Ovary (tissue), 9 donors: ENCODE data around the gene CHMP4A. TPM values are rescaled to one million over a fixed set of nuclear protein-coding genes. Genes with fewer than 3 reads are reported as not detected.

Experiments used
- DNase-seq, 5 donors: peaks; one replicate each; pipeline ENCODE4 v3.0.0-alpha.2; 2019 to 2020
- H3K27ac ChIP-seq, 2 donors: fragments of 200-600 bp; one replicate each; pipeline versions ENCODE4 v1.5.1 to v1.8.0; 2019 to 2022
- H3K27me3 ChIP-seq: fragments of 200-600 bp; one replicate; pipeline ENCODE4 v1.8.0; 2022
- H3K36me3 ChIP-seq: fragments of 200-600 bp; sonication (generic); one replicate; pipeline ENCODE4 v1.5.1; 2019
- H3K4me1 ChIP-seq: one replicate; pipeline ENCODE4 v1.8.1; 2013; ENCODE audit warnings: mild to moderate bottlenecking, moderate library complexity; ENCODE audit not compliant: insufficient read depth
- H3K4me3 ChIP-seq: fragments of 200-600 bp; sonication (generic); one replicate; pipeline ENCODE4 v1.5.1; 2017
- H3K9me3 ChIP-seq, 2 donors: fragments of 200-600 bp in 1 of 2; sonication (generic) in 1 of 2; one replicate each; pipeline versions ENCODE4 v1.5.1 to v1.8.1; 2013 to 2019; ENCODE audit warnings: mild to moderate bottlenecking in 1 of 2, moderate library complexity in 1 of 2
- CTCF ChIP-seq, 3 donors: fragments of 450-650 bp in 2 of 3; fragments of 200-600 bp in 1 of 3; IDR thresholded peaks; one replicate each; pipeline versions ENCODE4 v1.5.1 to v1.8.0; 2016 to 2022; ENCODE audit warnings: antibody characterized with exemption in 3 of 3, mild to moderate bottlenecking in 1 of 3
- EP300 ChIP-seq: sonication (generic); formaldehyde crosslinking; IDR thresholded peaks from one replicate; pipeline ENCODE4 v1.6.1; 2017; ENCODE audit warnings: antibody characterized with exemption
- POLR2A ChIP-seq: fragments of 450-650 bp; IDR thresholded peaks from one replicate; pipeline ENCODE4 v1.6.1; 2017; ENCODE audit warnings: antibody characterized with exemption, mild to moderate bottlenecking, moderate library complexity
- WGBS, 3 donors: extraction: QIAGEN DNeasy Blood & Tissue Kit in 1 of 3; methylation state at CpG; one replicate each; pipeline versions ENCODE4 v1.1.5 to v1.1.7; 2013 to 2017; 5-methylcytosine and 5-hydroxymethylcytosine counted together
- intact Hi-C, 4 donors: fragments of 100-400 bp; cut with DNase I; formaldehyde crosslinking; loops; one replicate each; pipeline versions ENCODE4 v1.11.0 to v1.15.1; 2022 to 2023
- polyA plus RNA-seq, 2 donors: library from polyadenylated mRNA; stranded (reverse); fragments of 200-250 nt in 1 of 2; fragments of 350-450 nt in 1 of 2; fragmentation: Illumina TruSeq in 1 of 2; extraction: RNeasy Lipid Tissue Mini Kit (QIAGEN cat#74804) in 1 of 2; gene quantifications; one replicate each; pipeline ENCODE4 v1.2.3, GENCODE V29; 2013 to 2014
- total RNA-seq, 7 donors: library from RNA; depleted of rRNA in 2 of 7; stranded (reverse); fragments of >200 nt in 2 of 7; fragmentation: NEBNext Ultra II Directional in 3 of 7; extraction: Animal tissue kit (Norgen Biotek cat#: 25700) in 3 of 7; gene quantifications; one replicate each; pipeline versions ENCODE4 v1.1.0 to v1.2.4, GENCODE V29; 2016 to 2023
- donor health status: DM: no; HTN: no; CAD: no; lungs with moderate emphysema.
- donor health status: DM: no; HTN: no; CAD: no.
- donor health status: Bipolar disorder and iron deficiency.
- donor health status: DM: yes; HTN: yes; CAD: no.
- donor health status: DM: no; HTN: no; CAD: no.
- donor health status: DM: yes; HTN: yes; CAD: no.

Gene CHMP4A
- total and polyA plus RNA-seq, 9 donors, result 26.8 to 105 (median 41.7) TPM

DNA sequence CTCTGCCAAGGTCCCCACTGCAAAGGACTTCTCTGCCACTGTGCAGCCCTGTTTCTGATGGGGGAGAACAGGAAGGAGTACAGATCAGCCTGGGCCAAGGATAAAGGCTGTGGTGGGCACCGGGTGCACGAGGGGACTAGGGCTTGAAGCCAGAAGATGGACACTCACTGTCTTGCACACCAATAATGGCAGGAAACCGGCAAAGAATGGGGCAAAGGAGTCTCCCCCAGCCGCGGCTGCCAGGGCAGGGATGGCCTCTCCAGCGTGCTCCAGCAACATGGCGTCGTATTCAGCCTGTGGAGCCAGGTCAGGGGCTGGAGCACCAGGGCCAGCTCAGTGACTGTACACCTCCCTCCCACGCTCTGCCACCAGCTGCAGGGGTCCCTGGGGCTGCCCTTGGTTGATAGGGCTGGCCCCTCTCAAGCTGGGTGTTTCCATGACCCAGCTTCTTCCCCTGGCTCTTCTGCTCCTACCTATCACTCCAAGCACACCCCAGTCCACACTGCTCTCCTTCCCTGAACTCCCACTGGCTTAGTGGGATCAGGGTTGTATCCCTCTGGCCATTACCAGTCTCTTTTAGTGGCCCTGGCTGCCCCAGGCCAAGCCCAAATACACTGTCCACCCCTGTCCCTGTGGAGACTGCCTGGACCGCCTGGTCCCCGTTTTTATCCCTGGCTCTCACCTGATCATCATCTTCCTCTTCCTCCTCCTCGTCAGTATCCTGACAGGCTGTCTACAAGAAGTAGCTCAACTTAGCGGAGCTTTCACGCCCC lies 31.0 kb downstream of the CHMP4A start:
- Histone ChIP-seq H3K9me3 (no peaks in the 10 kb centered on the region), H3K4me1 (no peaks in the 10 kb centered on the region), H3K4me3 (no peak overlapping the region), H3K27me3 (no peaks in the 10 kb centered on the region), H3K27ac (no peak overlapping the region), H3K36me3 (no peaks in the 10 kb centered on the region)
- DNase-seq, result no peak
- 80 to 83% (median 81%) methylated on average over 14 of the region's 14 CpGs for WGBS, 3 donors
- intact Hi-C loops, result no loop called here
- no peak for TF ChIP-seq POLR2A
- TF ChIP-seq CTCF (IDR thresholded peaks at IDR 0.05), result no peak
- no peak for TF ChIP-seq EP300

DNA sequence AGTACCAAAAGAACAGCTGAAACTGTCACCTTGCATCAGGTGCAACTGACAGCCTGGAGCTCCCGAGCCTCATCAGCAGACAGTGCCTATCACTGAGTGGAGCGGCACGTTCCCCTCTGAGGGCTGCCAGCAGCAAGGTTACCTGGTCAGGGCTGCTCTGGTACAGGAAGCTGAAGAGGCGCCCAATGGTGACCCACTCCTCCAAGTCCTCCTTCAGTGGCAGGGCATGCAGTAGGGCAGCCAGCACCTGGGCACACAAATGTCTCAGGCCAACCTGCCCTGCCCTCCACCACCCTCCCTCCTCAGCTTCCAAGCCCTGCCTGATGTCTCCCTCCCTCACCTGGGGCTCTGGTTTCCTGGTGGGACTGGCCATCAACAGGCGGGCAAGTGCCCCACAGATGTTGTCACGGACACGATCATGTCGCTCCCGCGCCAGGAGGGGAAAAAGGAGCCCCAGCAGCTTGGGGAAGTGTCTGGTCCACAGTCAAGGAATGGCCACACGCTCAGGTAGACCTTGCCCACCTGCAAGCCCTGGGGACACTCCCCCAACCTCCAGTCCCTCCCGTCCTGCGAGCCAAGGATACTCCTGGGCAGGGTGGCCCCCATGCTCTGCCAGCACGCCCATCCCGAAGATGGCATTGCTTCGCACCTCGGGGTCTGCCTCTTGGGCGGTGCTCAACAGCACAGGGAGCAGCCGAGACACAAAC lies 31.8 kb downstream of the CHMP4A start:
- WGBS, 3 donors, result 75 to 78% (median 78%) methylated on average over 19 of the region's 19 CpGs
- intact Hi-C loops, result no loop called here
- H3K27ac ChIP-seq, result no peak overlapping the region
- H3K4me1 ChIP-seq, result no peaks in the 10 kb centered on the region
- no peaks in the 10 kb centered on the region for H3K9me3 ChIP-seq
- H3K27me3 ChIP-seq, result no peaks in the 10 kb centered on the region
- TF ChIP-seq POLR2A (no peak), CTCF (IDR thresholded peaks at IDR 0.05) (no peak), EP300 (no peak)
- DNase-seq, result no peak
- H3K4me3 ChIP-seq, result no peak overlapping the region
- no peaks in the 10 kb centered on the region for H3K36me3 ChIP-seq

GRCh38 chr14:24179961-24180796 lies 33.1 kb downstream of the CHMP4A start:
- Histone ChIP-seq H3K36me3 (no peaks in the 10 kb centered on the region), H3K27ac (no peak overlapping the region), H3K4me3 (no peak overlapping the region), H3K4me1 (no peaks in the 10 kb centered on the region), H3K27me3 (no peaks in the 10 kb centered on the region), H3K9me3 (no peaks in the 10 kb centered on the region)
- 65 to 70% (median 69%) methylated on average over 18 of the region's 18 CpGs for WGBS, 3 donors
- DNase-seq, result no peak
- TF ChIP-seq EP300, result no peak
- TF ChIP-seq CTCF (IDR thresholded peaks at IDR 0.05), result no peak
- TF ChIP-seq POLR2A, result no peak
- intact Hi-C loops, result no loop called here

- no peak for DNase-seq
- Histone ChIP-seq H3K4me3 (no peak overlapping the region), H3K27me3 (no peaks in the 10 kb centered on the region), H3K4me1 (no peaks in the 10 kb centered on the region), H3K27ac (no peak overlapping the region), H3K36me3 (no peaks in the 10 kb centered on the region), H3K9me3 (no peaks in the 10 kb centered on the region)
- 76 to 78% (median 78%) methylated on average over 14 of the region's 14 CpGs for WGBS, 3 donors
- intact Hi-C loops, result no loop called here
- TF ChIP-seq POLR2A, result no peak
- TF ChIP-seq CTCF (IDR thresholded peaks at IDR 0.05), result no peak
- no peak for TF ChIP-seq EP300
Observed at GRCh38 chr14:24179294-24179960, 33.9 kb downstream of the CHMP4A start.
